OCI-LY7 (cell line): ENCODE measurements around the gene CHRNA5.

Experiments
- CTCF ChIP-seq: fragments of 200-600 bp; sonication (generic); conservative IDR thresholded peaks from 2 replicates; pipeline ENCODE4 v1.5.1; 2014; ENCODE audit warnings: mild to moderate bottlenecking, antibody characterized with exemption, low read length, moderate library complexity, mixed read lengths
- EZH2phosphoT487 ChIP-seq: fragments of 200-600 bp; sonication (generic); IDR thresholded peaks from 2 replicates; pipeline ENCODE4 v1.6.1; 2018; ENCODE audit warnings: low read depth, borderline replicate concordance, mild to moderate bottlenecking, mixed run types, antibody characterized with exemption, low read length, moderate library complexity, mixed read lengths

DNA sequence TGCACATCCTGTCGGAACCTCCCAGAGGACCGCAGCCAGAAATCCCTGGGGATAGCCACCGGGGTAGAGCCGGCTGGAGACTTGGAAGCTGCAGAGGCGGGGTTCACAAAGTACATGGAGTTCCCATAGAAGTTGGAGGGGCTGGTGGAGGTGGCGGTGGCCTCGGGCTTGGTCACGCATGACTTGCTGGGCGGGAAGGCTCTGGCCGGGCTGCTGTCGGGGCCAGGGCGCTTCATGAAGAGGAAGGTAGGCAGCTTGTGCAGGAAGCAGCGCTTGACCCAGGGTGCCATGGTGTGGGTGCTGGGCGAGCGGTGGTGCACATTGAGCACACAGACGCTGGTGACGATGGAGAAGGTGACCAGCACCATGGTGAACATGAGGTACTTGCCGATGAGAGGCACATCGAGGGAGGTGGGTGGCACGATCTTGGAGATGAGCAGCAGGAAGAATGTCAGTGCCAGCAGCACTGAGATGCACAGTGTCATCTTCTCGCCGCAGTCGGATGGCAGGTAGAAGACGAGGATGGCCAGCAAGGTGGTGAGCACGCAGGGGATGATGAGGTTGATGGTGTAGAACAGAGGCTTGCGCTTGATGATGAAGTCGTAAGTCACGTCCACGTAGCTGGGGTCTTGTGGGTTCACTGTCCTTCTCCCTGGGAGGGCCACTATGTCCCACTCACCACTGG, 63.9 kb downstream of the CHRNA5 start:
- TF ChIP-seq CTCF (no peak), EZH2phosphoT487 (no peak)
